ENCODE data around the gene THEMIS. TPM values are rescaled to one million over a fixed set of nuclear protein-coding genes. Genes with fewer than 3 reads are reported as not detected.

The THEMIS gene
- total RNA-seq, 1 experiment from 2014 or later: 0.05 TPM

- intact Hi-C loops (cut with micrococcal nuclease; ENCODE audit: unreplicated experiment): loop anchor here (5.0 to 10.0 kb wide), 2 partner anchors 656 to 868 kb away; no protein-coding TSS in a partner anchor
- BruUV-seq (replicated peaks): no TSS peak
Measured at GRCh38 chr6:127858727-127859391, 42.0 kb downstream of the THEMIS start.

GRCh38 chr6:127857051-127857637 is 43.7 kb downstream of the THEMIS start:
- no peaks in the 10 kb centered on the region for H3K27me3 ChIP-seq (ENCODE audit: control insufficient read depth, insufficient read depth, low read length)
- H3K4me3 ChIP-seq (ENCODE audit: low read depth in 2 of 2, low read length in 2 of 2): no peak overlapping the region
- no peak overlapping the region for H3K27ac ChIP-seq (ENCODE audit: low read length)
- in situ Hi-C loops (cut with HindIII; ENCODE audit: low pct_unique_long_range_greater_than_20kb, low sequenced_read_pairs): no loop called here
- no peak for ATAC-seq
- ChIA-PET POLR2A (no interaction called here), CTCF (no interaction called here)
- H3K36me3 ChIP-seq (ENCODE audit: control insufficient read depth, insufficient read depth, low read length): no peaks in the 10 kb centered on the region
- BruUV-seq (replicated peaks): no TSS peak
- no peaks in the 10 kb centered on the region for H3K4me1 ChIP-seq (ENCODE audit: control insufficient read depth, insufficient read depth, low read length)
- no peak for DNase-seq (ENCODE audit: low read depth, low spot score)
- no peak for TF ChIP-seq POLR2AphosphoS5 (IDR thresholded peaks at IDR 0.05; ENCODE audit: low read depth, low read length)
- TF ChIP-seq CTCF (IDR thresholded peaks at IDR 0.05): no peak
- no peak for TF ChIP-seq REST (IDR thresholded peaks at IDR 0.05; ENCODE audit: insufficient read depth in 1 of 2, low read depth in 2 of 2, low read length in 1 of 2)
- intact Hi-C loops (cut with micrococcal nuclease; ENCODE audit: unreplicated experiment): loop anchor here (5.0 to 10.0 kb wide), 2 partner anchors 658 to 870 kb away; no protein-coding TSS in a partner anchor
- H3K9me3 ChIP-seq (ENCODE audit: control insufficient read depth, insufficient read depth, low read depth, low read length): no peaks in the 10 kb centered on the region

More at GRCh38 chr6:127858727-127859391, 42.0 kb downstream of the THEMIS start:
- ChIA-PET POLR2A (interaction anchor here (0.6 kb wide), 1 partner anchor 670 kb away, joined by 3 read pairs; no protein-coding TSS in a partner anchor), CTCF (no interaction called here)
- Histone ChIP-seq H3K9me3 (ENCODE audit: control insufficient read depth, insufficient read depth, low read depth, low read length) (no peaks in the 10 kb centered on the region), H3K27ac (ENCODE audit: low read length) (no peak overlapping the region), H3K4me1 (ENCODE audit: control insufficient read depth, insufficient read depth, low read length) (no peaks in the 10 kb centered on the region), H3K4me3 (ENCODE audit: low read depth in 2 of 2, low read length in 2 of 2) (no peak overlapping the region), H3K36me3 (ENCODE audit: control insufficient read depth, insufficient read depth, low read length) (no peaks in the 10 kb centered on the region), H3K27me3 (ENCODE audit: control insufficient read depth, insufficient read depth, low read length) (no peaks in the 10 kb centered on the region)
- ATAC-seq: no peak
- no peak for DNase-seq (ENCODE audit: low read depth, low spot score)
- in situ Hi-C loops (cut with HindIII; ENCODE audit: low pct_unique_long_range_greater_than_20kb, low sequenced_read_pairs): no loop called here
- TF ChIP-seq SIN3A (IDR thresholded peaks at IDR 0.05; ENCODE audit: borderline replicate concordance, insufficient read depth, low read depth, low read length): no peak
- no peak for TF ChIP-seq TCF7L2 (IDR thresholded peaks at IDR 0.05; ENCODE audit: low read depth, low read length)
- TF ChIP-seq POLR2AphosphoS5 (IDR thresholded peaks at IDR 0.05; ENCODE audit: low read depth, low read length): no peak
- TF ChIP-seq CTCF (IDR thresholded peaks at IDR 0.05): no peak
- TF ChIP-seq REST (IDR thresholded peaks at IDR 0.05; ENCODE audit: insufficient read depth in 1 of 2, low read depth in 2 of 2, low read length in 1 of 2): no peak

Measured in Panc1 (cell line).